H1 (cell line): ENCODE data around the gene COG4. TPM values are rescaled to one million over a fixed set of nuclear protein-coding genes. Genes with fewer than 3 reads are reported as not detected.

Experiments used
- CREB1 ChIP-seq: IDR thresholded peaks from 2 replicates; pipeline ENCODE4 v1.6.1; 2012; ENCODE audit warnings: inconsistent platforms
- TAF7 ChIP-seq: optimal IDR thresholded peaks from 2 replicates; pipeline ENCODE3; 2011; ENCODE audit warnings: low read depth, mild to moderate bottlenecking, inconsistent platforms, low read length, moderate library complexity, borderline replicate concordance
- TCF12 ChIP-seq: IDR thresholded peaks from 2 replicates; pipeline ENCODE4 v1.6.1; 2011; ENCODE audit warnings: low read depth, mild to moderate bottlenecking, low read length
- polyA plus RNA-seq, 7 experiments: library from polyadenylated mRNA; depleted of rRNA in 3 of 7; stranded (reverse) in 5 of 7; unstranded in 2 of 7; fragments of >200 nt in 5 of 7; fragments of 200-250 nt in 2 of 7; gene quantifications; 1 replicate in 5 of 7; 2 replicates in 1 of 7; 4 replicates in 1 of 7; pipeline versions ENCODE4 v1.2.1 to v1.2.3, GENCODE V29; 2011 to 2013; ENCODE audit warnings: missing spikeins in 2 of 7, mixed read lengths in 2 of 7
- total RNA-seq: library from RNA; stranded (reverse); fragmentation: NEBNext Ultra II Directional; extraction: Animal tissue kit (Norgen Biotek cat#: 25700); gene quantifications from 2 replicates; pipeline ENCODE4 v1.2.1, GENCODE V29; 2021

COG4 gene
- total and polyA plus RNA-seq, 2 of the 8 experiments (the other 6 are each of a cell fraction or from before 2014, with no cell fraction given) = 46.1 to 50.2 TPM

DNA sequence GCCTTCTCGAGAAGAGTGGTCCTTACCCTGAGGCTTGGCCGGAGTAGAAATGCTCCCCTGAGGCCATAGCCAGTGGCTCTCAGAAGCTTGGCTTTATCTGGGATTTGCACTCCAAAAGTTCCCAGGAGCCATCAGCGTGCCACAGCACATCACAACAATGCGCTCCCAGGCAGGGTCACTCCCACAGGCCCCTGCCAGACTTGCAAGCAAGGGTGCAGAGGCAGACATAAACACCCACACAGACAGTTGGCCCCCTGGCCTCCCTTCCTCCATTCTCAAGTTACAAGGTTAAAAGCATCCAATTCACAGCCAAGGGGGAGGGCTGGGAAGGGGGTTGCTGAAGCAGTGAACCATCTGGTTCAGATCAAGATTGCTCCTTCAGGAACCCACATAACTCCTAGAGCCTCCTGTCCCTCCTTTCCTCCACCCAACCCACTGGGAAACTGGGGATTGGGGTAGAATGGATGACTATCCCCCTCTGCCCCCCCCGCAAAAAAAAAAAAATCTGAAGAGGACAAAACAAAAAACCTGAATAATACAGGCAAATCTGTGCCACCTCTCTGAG lies 86.3 kb downstream of the COG4 start (continued):
- TF ChIP-seq TCF12 = 0 out of 2 replicates have a peak, but pooled peaks have one; percentile 29
- TF ChIP-seq TAF7 = no peak
- no peak; the same call in 1 of the 2 replicates for TF ChIP-seq CREB1
